ENCODE results near the gene SERPIND1.

DNA sequence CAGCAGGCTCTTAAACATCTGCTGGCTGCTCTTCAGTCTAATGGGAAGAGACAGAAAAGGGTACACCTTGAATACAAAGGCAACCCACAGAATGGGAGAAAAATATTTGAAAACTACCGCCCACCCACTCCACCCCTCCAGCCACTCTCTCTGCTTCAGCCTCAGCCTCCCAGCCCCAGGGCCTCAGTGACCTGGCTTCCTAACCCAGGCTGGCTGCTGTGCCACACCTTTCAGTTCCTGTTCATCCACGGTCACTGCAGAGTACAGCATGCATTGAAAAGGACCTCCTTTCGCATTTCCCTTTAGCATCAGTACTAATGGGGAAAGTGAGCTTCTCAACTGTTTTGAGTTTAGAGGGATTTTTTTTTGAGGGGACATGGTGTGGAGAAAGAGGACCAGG lies 28.8 kb upstream of the SERPIND1 start:
- TF ChIP-seq CTCF (IDR thresholded peaks at IDR 0.05; ENCODE audit: poor library complexity) (no peak), EZH2 (IDR thresholded peaks at IDR 0.05; ENCODE audit: borderline replicate concordance) (no peak)
